ENCODE measurements around the gene ARHGAP19.

- TF ChIP-seq GABPA (IDR thresholded peaks at IDR 0.05; ENCODE audit: low read depth), result no peak
- TF ChIP-seq CTCF (IDR thresholded peaks at IDR 0.05; ENCODE audit: insufficient read depth, low read length), result no peak
- TF ChIP-seq POLR2AphosphoS5 (IDR thresholded peaks at IDR 0.05; ENCODE audit: low read depth), result no peak
- TF ChIP-seq REST (IDR thresholded peaks at IDR 0.05; ENCODE audit: insufficient replicate concordance, low read depth), result no peak
Measured at GRCh38 chr10:97174276-97174775, 118.1 kb downstream of the ARHGAP19 start.
